ENCODE measurements around the gene SRP9. TPM values are rescaled to one million over a fixed set of nuclear protein-coding genes. Genes with fewer than 3 reads are reported as not detected.
"Not testable (repeated sequence)": the region's sequence is repeated elsewhere in the genome, so short reads cannot be mapped to it uniquely, and the experiment has no call there.

Gene SRP9
- total RNA-seq, 1 donor from 2014 or later, result 480 TPM

DNA sequence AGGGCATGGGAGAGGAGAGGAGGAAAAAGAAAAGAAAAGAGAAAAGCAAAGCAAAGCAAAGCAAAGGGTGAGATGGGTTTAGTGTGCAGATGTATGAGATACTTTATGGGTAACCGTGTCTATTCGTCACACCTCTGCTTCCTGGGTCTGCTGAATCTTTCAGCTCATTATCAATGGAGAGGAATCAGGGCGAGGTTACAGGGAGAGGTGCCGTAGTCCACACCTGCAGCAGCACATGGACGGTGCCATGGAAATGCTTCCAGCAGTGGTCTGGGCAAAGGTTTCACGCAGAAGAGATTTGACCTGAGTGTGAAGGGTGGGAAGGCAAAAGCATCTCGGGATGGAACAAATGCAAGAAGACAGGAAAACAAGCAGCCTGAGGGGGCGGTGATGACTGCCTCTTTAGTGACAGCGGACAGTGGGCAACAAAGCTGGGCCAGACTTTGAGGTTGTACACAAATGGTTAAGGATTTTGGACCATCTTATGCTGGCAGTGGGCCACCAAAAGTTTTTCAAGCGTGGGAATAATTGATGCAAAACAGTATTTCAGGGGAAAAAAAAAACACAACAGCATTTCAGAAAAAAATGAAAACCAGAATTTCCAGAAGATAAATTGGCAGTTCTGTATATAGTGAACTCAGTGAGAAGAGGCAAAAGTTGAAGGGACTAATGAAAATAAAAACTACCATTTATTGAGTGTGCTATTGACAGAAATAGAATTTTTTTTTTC is 19.5 kb upstream of the SRP9 start:
- Mint-ChIP-seq H3K4me3 (no peak overlapping the region), H3K27ac (ENCODE audit: unreplicated experiment) (no peak overlapping the region), H3K4me1 (peaks cover 26% of the 10 kb centered on the region), H3K9me3 (no peaks in the 10 kb centered on the region), H3K27me3 (ENCODE audit: low read depth) (no peaks in the 10 kb centered on the region), H3K36me3 (ENCODE audit: low read depth) (no peaks in the 10 kb centered on the region)
- DNase-seq (ENCODE audit: low read depth, low spot score), result no peak
- TF ChIP-seq, protein P1, sequence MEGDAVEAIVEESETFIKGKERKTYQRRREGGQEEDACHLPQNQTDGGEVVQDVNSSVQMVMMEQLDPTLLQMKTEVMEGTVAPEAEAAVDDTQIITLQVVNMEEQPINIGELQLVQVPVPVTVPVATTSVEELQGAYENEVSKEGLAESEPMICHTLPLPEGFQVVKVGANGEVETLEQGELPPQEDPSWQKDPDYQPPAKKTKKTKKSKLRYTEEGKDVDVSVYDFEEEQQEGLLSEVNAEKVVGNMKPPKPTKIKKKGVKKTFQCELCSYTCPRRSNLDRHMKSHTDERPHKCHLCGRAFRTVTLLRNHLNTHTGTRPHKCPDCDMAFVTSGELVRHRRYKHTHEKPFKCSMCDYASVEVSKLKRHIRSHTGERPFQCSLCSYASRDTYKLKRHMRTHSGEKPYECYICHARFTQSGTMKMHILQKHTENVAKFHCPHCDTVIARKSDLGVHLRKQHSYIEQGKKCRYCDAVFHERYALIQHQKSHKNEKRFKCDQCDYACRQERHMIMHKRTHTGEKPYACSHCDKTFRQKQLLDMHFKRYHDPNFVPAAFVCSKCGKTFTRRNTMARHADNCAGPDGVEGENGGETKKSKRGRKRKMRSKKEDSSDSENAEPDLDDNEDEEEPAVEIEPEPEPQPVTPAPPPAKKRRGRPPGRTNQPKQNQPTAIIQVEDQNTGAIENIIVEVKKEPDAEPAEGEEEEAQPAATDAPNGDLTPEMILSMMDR (conservative IDR thresholded peaks at IDR 0.05), result no peak

DNA sequence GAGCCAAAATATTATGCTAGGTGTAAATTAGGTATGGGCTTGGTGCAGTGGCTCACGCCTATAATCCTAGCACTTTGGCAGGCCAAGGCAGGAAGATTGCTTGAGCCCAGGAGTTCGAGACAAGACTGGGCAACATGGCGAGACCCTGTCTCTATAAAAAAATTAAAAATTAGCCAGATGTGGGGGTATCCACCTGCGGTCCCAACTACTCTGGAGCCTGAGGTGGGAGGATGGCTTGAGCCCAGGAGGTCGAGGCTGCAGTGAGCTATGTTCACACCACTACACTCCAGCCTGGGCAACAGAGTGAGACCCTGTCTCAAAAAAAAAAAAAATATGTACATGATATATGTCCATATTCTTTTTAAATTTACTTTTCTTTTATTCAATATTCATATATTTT is 17.7 kb upstream of the SRP9 start:
- H3K27me3 Mint-ChIP-seq (ENCODE audit: low read depth); DNase-seq (ENCODE audit: low read depth, low spot score); H3K9me3 Mint-ChIP-seq; H3K4me3 Mint-ChIP-seq; H3K36me3 Mint-ChIP-seq (ENCODE audit: low read depth); H3K27ac Mint-ChIP-seq (ENCODE audit: unreplicated experiment): not testable (repeated sequence)
- H3K4me1 Mint-ChIP-seq, result peaks cover 25% of the 10 kb centered on the region

- Mint-ChIP-seq H3K9me3 (no peaks in the 10 kb centered on the region), H3K4me3 (no peak overlapping the region), H3K4me1 (peaks cover 20% of the 10 kb centered on the region), H3K27me3 (ENCODE audit: low read depth) (no peaks in the 10 kb centered on the region), H3K27ac (ENCODE audit: unreplicated experiment) (no peak overlapping the region), H3K36me3 (ENCODE audit: low read depth) (no peaks in the 10 kb centered on the region)
- TF ChIP-seq, protein P1 (conservative IDR thresholded peaks at IDR 0.05), result no peak
- no peak for DNase-seq (ENCODE audit: low read depth, low spot score)
Observed at GRCh38 chr1:225760531-225760930, 17.1 kb upstream of the SRP9 start.

- H3K9me3 Mint-ChIP-seq; H3K4me3 Mint-ChIP-seq; H3K27ac Mint-ChIP-seq (ENCODE audit: unreplicated experiment); DNase-seq (ENCODE audit: low read depth, low spot score); H3K36me3 Mint-ChIP-seq (ENCODE audit: low read depth); H3K27me3 Mint-ChIP-seq (ENCODE audit: low read depth): not testable (repeated sequence)
- peaks cover 14% of the 10 kb centered on the region for H3K4me1 Mint-ChIP-seq
Observed at GRCh38 chr1:225761395-225761794, 16.2 kb upstream of the SRP9 start.

DNA sequence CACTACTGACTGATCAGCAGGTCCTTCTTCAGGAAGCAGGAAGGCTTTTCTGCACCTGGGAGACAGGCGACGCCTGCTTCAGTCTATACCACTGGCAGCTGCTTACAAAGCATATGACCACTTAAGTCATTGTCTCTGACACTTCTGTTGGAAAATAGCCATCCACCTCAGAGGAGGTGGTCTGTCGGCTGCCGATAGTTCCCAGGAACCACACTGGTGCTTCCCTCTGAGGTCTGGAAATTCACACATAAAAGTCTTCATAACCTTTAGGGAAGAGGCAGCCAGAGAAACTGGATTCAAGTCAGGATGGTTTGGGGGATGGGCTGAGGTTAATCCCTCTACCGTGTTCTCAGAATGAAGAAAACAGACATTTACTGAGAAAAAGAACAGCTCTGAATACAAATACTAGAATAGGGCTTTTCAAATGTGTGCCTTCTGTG is 15.6 kb upstream of the SRP9 start:
- no peak for DNase-seq (ENCODE audit: low read depth, low spot score)
- Mint-ChIP-seq H3K4me1 (peaks cover 17% of the 10 kb centered on the region), H3K9me3 (no peaks in the 10 kb centered on the region), H3K27me3 (ENCODE audit: low read depth) (no peaks in the 10 kb centered on the region), H3K36me3 (ENCODE audit: low read depth) (no peaks in the 10 kb centered on the region), H3K27ac (ENCODE audit: unreplicated experiment) (peak overlapping the region; percentile 78), H3K4me3 (no peak overlapping the region)
- TF ChIP-seq, protein P1 (conservative IDR thresholded peaks at IDR 0.05), result no peak

DNA sequence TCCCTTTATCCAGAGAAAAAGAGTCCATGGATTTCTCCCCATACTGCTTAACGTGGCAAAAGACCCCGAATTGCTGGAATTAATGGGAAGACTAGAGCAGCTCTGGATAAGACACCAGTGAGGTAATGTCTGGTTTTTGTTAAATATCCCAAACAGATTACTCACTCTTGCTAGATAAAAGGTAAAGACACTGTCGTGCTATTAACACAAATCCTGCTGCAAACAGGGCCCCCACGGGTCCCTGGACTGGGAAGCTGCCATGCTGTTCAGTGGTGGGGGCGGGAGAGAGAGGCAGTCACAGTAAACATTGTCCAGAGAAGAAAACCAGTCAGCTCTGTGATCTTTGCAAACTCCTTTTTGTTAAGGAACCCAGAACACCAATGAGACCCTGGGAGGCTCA is 15.2 kb upstream of the SRP9 start:
- no peak overlapping the region for H3K4me3 Mint-ChIP-seq
- peaks cover 22% of the 10 kb centered on the region for H3K4me1 Mint-ChIP-seq
- DNase-seq (ENCODE audit: low read depth, low spot score), result no peak
- no peaks in the 10 kb centered on the region for H3K27me3 Mint-ChIP-seq (ENCODE audit: low read depth)
- no peaks in the 10 kb centered on the region for H3K9me3 Mint-ChIP-seq
- TF ChIP-seq, protein P1 (conservative IDR thresholded peaks at IDR 0.05), result no peak
- H3K36me3 Mint-ChIP-seq (ENCODE audit: low read depth), result no peaks in the 10 kb centered on the region
- H3K27ac Mint-ChIP-seq (ENCODE audit: unreplicated experiment), result peak overlapping the region; percentile 78
